Stimulated activated CD8-positive, alpha-beta memory T cell treated with anti-CD3 and anti-CD28 coated beads, Interleukin-4, amount 100 ng/mL, for 4 hours (primary cell): ENCODE results near the gene HLA-DPA1.
"Not testable (repeated sequence)": the region's sequence is repeated elsewhere in the genome, so short reads cannot be mapped to it uniquely, and the experiment has no call there.

ENCODE experiments used
- DNase-seq, 2 donors: peaks; one replicate each; pipeline ENCODE4 v3.0.0-alpha.2; 2020; ENCODE audit warnings: low read depth in 2 of 2, low spot score in 1 of 2

Gene HLA-DPA1

DNA sequence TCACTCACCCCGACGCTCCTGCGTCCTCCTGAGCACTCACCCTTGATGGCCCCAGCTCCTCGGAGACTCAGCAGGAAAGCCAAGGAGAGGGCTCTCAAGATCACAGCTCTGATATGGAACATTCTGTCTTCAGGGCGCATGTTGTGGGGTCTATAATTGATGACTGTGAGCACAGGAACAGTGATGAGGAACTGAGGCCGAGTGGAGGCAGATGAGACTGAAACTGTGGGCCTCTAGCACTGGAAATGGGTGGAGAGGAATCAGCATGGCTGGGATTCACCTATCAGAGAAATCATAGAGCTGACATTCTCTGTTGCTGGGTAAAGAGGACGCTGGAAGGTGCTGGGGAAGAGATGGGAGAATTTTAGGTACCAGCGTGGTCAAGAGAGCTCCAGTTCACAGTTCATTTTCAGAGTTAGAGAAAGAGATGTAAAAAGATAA, at the start of gene HLA-DPA1:
HLA-DPA1 (minus strand) TSS at position 219 of the 441 bp plus-strand sequence.
- DNase-seq, result peak in 1 of 2 donors; percentile 15

DNA sequence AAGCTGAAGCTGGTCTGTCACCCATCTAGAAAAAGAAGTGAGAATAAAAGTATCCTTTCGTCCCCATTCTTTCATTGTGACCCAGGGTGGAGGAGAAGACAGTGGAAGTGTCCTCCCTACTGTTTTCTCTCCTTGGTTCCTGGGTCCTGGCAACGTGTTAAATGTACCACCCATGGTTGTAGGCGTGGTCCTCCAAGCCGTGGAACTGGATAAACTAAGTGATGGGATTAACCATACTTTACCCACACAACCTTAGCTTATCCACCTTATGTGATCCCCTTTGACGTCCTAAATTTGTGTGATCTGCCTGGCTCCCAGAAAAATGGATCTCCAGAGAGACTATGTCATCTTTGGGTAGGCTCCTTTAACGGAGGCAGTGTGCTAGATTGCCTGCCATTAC, 49.7 kb upstream of the HLA-DPA1 start:
- DNase-seq, result no peak

DNA sequence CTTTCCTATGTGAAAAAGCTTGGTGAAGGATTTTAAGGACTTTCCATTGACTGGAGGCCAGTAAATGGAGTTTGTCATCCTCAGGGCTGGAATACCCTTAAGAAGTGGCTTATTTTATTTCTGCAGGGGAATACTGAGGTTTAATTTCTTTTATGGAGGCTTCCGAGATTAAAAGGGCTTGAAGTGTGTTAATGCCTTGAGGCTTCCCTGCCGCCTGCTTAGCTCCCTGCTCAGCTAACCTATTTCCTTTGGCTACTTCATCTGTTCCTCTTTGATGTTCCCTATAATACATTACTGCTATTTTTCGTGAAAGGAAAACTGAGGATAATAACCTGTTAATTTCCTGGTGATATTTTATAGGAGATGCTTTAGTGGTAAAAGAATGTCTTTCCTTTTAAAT, 46.6 kb upstream of the HLA-DPA1 start:
- no peak for DNase-seq

DNA sequence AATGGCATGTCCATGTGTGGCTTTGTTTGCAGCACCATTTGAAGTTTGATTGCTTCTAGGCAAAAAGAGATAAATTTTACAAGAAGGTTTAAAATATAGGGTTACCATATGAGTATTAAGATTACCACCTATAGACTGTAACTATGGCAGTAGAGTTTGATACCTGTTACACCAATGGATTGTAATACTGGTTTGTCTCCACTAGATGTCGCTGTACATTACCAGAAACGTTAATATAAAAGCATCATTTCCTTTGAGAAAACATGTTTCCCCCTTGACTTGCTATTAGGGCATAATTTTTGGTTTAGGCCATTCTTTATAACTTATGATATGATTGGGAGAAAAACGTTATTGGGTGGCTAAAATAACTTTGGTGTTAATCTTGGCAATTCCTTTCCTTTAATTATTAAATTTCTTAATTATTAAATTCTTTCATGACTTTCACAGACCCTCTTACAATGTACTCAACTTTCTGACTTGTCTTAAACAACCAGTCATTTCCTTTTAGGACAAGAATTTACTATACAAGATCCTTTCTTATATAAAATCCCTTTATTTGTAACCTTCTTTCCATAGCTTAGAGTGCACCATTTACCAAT, 45.2 kb upstream of the HLA-DPA1 start:
- DNase-seq, result no peak

DNA sequence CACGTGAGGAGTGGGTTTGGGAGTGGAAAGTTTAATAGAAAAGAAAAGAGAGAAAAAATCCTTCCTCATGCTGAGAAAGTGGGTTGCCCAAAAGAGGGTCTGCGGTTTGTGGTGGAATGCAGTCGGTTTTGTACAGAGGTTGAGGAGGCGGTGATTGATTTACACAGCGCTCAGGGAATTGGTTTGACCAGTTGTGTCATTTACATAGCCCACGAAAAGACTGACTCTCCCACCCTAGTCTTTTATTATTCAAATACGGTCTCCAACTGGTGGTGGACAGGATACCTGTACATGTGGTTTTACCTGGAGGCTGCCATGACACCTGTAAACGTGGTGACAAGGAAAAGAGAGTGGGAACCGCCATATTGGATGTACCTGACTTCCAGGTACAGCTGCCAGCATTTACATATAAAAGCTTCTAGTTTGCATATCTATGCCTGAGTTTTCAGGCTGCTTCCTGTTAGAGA, 44.4 kb upstream of the HLA-DPA1 start:
- DNase-seq, result no peak

DNA sequence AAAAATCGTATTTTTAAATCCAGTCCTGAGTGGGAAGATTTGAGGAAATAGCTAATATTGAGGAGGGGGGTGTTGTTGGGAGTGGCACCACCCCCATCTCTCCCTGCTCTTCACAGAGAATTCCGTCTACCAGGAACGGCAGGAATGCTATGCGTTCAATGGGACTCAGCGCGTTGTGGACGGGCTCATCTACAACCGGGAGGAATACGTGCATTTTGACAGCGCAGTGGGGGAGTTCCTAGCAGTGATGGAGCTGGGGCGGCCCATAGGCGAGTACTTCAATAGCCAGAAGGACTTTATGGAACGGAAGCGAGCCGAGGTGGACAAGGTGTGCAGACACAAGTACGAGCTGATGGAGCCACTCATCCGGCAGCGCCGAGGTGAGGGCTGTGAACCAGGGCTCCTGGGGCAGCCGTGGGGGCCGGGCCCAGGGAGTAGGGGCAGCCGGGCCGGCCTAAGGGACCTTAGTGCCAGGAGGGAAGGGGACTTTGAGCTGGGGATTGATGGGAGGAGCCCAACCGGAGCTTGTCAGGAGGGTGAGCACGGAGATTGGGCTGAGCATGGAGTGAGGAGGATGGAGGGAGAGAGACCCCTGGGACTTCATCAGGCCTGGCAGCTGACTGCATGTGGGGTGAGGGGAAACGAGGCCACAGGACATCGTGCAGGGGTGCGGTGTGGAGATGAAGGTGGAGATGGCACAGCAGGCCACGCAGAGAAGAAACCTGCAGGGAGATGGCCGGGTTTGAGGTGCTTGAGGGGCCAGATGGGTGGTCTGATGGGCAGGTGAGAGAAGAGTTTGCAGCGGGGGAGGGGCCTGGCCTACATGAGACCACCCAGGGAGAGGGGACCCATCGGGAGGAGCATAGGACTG, 43.6 kb upstream of the HLA-DPA1 start:
- no peak for DNase-seq

DNA sequence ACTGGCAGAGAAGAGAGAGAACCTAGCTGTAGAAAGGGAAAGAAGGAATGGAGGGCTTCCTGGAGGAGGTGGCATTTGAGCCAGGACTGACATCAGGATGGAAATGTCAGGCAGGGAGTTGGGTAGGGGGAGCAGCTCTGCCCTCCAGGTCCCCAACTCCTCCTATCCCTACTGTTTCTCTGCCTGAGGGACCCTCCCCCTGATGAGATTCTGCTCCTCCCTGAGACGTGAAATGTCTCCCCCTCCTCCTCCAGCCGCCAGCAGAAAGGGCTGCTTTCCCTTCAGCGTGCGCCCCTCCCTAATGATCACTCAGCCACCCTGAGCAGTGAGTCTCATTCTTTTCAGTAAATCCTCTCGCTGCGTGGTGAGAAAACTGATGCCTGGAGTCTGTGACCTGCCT, 43.0 kb upstream of the HLA-DPA1 start:
- DNase-seq, result no peak

DNA sequence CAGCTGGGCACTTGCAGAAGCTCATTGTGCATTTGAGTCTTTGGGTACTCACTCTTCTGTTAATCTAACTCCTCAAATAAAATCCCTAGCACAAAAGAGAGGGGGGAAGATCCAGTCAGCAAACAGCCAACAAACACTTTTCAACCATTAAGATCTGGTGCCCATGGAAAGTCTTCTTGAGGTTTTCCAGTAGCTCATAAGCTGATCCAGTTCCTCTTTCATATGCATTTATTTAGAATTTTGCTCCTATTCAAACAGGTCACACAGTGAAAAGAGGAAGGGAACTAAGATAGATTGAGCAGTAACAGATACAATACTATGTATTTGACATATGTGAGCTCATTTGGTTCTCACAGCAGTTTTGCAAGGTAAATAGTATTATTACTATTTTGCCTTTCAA, 41.0 kb upstream of the HLA-DPA1 start:
- DNase-seq, result no peak

DNA sequence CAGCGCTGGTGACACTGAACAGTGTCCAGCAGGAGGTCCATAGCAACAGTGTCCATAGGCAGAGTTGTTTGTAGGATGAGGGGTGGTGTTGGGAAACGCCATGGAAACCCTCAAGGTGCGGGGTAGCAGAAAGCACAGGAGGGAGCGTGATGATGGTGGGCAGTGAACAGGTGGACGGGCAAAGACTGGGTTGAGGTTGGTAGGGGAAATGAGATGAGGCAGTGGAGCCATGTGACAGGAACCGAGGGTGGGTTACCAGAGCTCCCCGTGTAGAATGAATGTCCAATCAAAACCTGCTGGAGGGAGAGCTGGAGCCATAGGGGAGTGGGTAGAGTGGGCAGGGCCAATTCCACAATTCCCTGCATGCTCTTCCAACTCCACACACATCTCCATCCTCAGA, 40.3 kb upstream of the HLA-DPA1 start:
- DNase-seq, result no peak

DNA sequence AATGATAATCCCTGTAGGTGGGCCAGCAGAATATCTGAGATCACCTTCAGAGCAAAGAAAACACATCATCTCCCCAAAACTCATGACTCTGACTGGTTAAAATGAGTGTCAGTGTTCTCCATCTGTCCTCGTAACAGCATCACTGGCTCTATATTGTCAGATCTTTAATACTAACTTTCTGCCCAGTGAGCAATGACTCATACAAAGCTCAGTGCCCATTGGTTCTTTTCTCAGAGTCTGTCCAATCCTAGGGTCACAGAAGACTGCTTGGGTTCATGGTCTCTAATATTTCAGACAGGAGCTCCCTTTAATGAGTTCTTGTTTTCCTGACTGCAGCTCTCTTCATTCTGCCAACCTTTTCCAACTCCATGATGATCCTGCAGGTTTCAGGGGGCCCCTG, 38.7 kb upstream of the HLA-DPA1 start:
- DNase-seq, result no peak

DNA sequence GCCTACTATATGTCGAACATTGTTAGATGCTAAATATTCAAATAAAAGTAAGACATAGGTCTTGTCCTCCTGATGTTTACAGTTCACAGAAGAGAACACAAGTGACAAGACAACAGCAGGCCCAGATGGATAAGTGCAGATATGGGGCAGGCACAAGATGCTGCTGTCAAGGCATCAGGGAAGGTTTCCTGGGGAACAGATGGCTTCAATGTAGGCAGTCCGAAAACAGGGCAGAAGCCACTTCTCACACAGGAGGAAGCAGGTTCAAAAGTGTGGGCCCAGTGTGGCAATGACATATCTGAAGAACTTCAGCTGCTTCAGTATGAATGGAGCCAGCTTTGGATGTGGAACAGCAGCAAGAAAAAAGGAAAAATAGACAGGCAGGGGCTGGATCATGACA, 34.9 kb upstream of the HLA-DPA1 start:
- no peak for DNase-seq

DNA sequence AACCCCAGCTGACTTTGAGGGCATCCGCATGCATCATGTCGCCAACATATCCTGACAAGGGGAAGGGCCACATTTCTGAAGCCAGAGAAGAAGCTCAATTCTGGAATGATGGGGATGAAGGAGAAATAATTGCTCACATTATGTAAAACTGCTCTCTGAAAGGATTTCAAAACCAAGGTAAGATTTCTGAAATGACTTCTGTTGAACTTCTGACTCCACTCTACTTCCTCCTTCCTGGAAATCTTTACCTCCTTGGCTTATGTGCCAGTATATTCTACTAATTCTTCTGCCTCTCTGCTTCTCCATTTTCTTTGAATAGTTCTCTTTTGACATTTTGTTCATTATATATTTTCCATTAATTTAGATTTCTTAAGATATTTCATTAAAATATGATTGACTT, 34.2 kb upstream of the HLA-DPA1 start:
- no peak for DNase-seq

DNA sequence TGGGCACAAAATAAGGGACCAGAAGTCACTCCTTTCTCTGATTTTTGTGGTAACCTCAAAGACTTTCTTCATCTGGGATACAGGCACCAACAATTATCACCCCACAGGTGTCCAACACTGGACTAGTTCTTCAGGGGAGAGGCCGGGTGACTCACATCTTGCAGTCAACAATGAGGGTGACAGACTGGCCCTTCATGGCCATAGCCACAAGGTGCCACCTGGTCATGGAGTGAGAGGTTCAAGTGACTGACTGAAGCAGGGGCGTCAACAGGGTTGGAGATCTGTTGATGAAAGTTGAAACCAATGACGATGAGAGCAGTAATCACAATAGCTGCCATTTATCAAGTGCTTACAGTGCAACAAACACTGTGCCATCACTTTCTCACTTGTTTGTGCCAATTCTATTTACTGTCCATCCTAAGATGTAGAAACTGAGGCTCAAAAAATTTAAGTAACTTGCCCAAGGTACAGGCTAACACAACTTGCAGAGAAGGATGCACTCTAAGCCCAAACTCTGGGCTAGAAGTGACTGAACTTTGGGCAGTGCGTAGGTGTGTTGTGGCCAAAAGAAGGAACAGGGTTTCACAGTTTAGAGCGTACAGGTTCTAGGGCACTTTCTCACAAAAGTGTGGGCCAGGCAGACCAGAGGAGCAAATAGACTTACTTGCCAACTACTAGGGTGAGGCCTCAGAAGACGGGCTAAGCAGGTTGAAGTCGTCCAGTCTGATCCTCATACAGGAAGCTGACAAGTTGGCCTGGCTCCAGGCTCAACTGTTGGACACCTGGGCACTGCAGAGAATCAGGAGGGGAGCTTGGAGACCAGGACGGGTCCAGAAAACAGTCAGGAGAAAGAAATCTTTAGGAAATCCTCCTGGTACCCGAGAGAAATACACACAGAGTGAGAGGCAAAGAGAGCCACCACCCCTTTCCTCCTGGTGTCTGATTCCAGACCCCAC, 32.7 kb upstream of the HLA-DPA1 start:
- no peak for DNase-seq

DNA sequence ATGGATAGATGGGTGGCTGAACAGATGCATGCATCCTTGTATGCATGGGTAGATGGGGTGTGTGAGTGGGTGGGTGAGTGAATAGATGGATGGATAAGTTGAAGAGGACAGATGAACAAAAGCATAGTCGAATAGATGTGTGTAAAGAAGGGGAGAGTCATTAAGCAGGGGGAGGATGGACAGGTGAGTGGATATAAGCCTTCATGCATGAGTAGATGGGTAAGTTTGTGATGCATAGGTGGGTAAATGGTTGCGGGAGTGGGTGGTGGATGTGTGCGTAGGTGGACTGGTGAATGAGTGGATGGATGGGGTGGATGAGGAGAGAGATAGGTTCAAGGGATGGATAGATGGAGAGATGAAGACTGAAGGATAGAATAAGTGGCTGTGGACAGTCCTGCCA, 31.9 kb upstream of the HLA-DPA1 start:
- no peak for DNase-seq

DNA sequence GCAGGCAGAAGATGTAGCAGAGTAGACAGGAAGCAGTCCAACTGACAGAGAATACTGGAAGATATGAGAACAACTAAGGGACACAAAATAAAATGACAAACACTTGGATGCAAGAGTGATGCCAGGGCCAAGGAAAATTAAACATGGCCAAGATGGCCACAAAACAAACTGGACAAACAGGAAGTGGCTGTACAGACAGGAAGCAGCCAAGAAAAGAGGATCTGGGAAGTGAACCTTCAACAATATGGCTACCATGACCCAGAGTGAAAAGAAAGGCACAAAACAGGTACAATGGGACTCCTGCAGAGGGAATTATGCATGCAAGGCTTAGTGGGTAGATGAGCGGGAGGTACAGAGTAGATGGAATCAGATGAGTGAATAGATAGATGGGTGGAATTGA, 31.4 kb upstream of the HLA-DPA1 start:
- DNase-seq, result no peak

DNA sequence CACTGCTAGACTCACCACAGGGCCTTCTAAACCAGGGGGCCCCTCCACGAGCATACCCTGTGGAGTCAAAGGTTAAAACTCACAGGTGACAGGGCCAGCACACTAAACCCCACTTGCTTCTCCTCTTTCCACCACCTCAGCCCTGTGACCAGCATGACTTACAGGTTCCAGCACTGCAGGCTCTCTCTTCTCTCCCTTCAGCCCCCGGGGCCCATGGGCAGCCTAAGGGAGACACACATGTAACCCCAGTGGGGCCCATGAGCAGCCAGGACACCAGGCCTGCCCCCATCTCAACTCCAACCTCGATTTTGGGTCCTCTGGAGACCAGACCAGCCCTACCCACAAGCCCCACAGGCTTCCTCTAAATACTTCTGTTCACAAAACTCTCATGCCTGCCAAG, 30.3 kb upstream of the HLA-DPA1 start:
- no peak for DNase-seq

DNA sequence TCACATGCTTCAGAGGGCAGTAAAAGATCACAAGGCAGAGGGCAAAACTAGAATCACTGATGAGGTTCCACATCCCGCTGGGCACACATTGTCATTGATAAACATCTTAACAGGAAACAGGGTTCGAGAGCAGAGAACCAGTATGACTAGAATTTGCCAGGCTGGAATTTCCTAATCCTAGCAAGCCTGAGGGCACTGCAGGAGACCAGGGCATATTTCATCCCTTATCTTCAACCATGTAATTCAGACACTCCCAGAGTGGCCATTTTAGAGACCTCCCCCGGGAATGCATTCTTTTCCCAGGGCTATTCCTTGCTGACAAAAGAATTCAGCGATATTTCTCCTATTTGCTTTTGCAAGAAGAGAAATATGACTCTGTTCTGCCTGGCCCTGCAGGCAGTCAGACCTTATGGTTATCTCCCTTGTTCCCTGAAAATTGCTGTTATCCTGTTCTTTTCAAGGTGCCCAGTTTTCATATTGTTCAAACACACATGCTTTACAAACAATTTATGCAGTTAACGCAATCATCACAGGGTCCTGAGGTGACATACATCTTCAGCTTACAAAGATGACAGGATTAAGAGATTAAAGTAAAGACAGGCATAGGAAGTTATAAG, 27.8 kb upstream of the HLA-DPA1 start:
- not testable (repeated sequence) for DNase-seq

DNA sequence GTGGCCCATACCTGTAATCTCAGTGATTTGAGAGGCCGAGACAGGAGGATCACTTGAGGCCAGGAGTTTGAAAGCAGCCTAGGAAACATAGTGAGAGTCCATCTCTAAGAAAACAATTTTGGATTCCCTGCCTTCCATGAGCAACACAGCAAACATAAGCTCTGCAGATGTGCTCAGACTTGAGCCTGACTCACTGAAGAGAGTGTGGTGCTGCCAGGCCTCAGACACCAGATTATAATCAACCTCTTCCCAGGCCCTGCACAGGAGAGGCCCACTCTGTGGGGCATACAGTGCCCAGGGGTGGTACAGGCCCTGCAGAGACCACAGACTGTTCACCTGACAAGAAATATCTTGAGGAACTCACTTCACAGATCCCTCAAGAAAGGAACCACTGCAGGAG, 22.2 kb upstream of the HLA-DPA1 start:
- no peak for DNase-seq

DNA sequence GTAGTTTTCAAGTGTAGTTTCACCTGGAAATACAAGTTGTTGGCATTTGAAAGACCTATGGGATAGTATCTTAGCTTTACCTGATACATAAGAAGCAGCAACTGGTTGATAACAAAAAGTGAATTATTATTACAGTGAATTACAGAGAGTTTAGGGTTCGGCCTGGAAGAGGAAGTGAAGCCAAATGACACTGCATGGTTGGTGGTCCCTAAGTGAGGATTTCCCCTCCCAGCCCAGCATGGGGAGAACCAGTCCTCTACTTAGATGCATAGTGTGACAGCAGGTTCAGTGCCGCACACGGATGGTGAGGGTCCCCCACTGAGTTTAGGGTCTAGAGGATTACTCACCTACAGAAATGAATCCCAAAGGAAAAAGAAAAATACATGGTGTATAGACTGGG, 20.4 kb upstream of the HLA-DPA1 start:
- DNase-seq, result no peak

DNA sequence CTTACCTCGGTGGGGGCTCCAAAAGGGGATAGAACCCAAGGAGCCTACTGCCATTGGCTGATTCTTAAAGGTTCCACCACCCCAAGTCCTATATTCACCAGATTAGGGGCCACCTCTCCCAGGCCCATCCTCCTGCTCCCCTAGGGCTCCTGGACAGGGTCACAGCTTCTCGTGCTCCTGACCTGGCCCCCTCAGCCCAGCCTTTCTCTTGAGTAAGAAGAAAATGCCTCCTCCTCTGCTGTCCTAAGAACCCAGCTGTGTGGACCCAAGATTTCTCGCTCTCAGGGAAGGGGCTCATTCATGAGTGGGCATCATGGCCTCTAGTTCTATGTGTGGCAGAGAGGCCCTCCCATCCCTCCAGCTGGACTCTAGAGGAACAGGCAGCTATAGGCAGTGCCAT, 18.9 kb upstream of the HLA-DPA1 start:
- no peak for DNase-seq

DNA sequence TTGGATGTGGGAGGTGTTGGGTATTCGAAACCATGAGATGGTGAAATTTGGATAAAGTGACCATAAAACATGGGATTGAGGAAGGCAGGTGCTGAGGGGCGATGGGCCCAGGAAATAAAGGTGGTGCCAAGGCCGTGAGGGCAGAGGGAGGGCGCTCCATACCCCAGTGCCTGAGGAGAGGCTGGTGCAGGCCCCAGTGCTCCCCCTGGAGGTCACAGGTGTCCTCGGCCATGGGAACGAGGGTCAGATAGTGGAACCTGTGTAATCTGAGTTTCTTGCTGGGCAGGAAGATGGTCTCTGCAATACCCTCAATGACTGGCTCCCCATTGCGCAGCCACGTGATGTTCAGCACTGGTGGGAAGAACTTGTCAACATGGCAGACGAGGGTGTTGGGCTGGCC, 18.5 kb upstream of the HLA-DPA1 start:
- DNase-seq, result peak in 1 of 2 donors; percentile 45
